ENCODE results near the gene PHTF1.

Gene PHTF1

GRCh38 chr1:113751516-113751915 is 7.8 kb downstream of the PHTF1 start:
- Histone ChIP-seq H4K8ac (ENCODE audit: low read depth, low read length) (no peak overlapping the region), H3K4me3 (ENCODE audit: low read length) (no peak overlapping the region), H2AK5ac (ENCODE audit: low read length) (no peak overlapping the region), H3K23ac (ENCODE audit: low read length) (no peak overlapping the region), H3K18ac (ENCODE audit: low read length) (no peak overlapping the region), H3K36me3 (ENCODE audit: control insufficient read depth, insufficient read depth, low read length) (no peaks in the 10 kb centered on the region), H3K27me3 (ENCODE audit: insufficient read depth, low read length, poor library complexity) (no peaks in the 10 kb centered on the region), H2BK120ac (ENCODE audit: low read depth, low read length) (no peak overlapping the region), H3K4ac (ENCODE audit: low read depth, low read length) (no peak overlapping the region), H3K79me2 (ENCODE audit: control insufficient read depth, insufficient read depth, low read length) (no peaks in the 10 kb centered on the region), H3K56ac (ENCODE audit: low read length) (no peak overlapping the region), H4K5ac (ENCODE audit: low read length) (no peak overlapping the region), H2BK15ac (replicated peaks; ENCODE audit: low read depth) (no peak overlapping the region), H2BK5ac (ENCODE audit: low read length) (no peak overlapping the region), H3K27ac (ENCODE audit: low read depth, low read length) (no peak overlapping the region), H3K4me1 (ENCODE audit: control insufficient read depth, low read depth, low read length) (no peaks in the 10 kb centered on the region), H3K79me1 (ENCODE audit: low read length) (no peaks in the 10 kb centered on the region), H3K9ac (ENCODE audit: low read length) (no peak overlapping the region), H3K4me2 (ENCODE audit: low read length) (no peak overlapping the region)
- WGBS (ENCODE audit: extremely low coverage, insufficient coverage, low lambda C conversion rate), result no CpG with 5 or more reads among the region's 1 CpG
- DNase-seq, result no peak

- no peak overlapping the region for H4K5ac ChIP-seq (ENCODE audit: low read length)
- no peak overlapping the region for H3K9ac ChIP-seq (ENCODE audit: low read length)
- H3K79me1 ChIP-seq (ENCODE audit: low read length), result no peaks in the 10 kb centered on the region
- no peaks in the 10 kb centered on the region for H3K4me1 ChIP-seq (ENCODE audit: control insufficient read depth, low read depth, low read length)
- H3K4me3 ChIP-seq (ENCODE audit: low read length), result no peak overlapping the region
- H2AK5ac ChIP-seq (ENCODE audit: low read length), result no peak overlapping the region
- H2BK5ac ChIP-seq (ENCODE audit: low read length), result no peak overlapping the region
- no peaks in the 10 kb centered on the region for H3K79me2 ChIP-seq (ENCODE audit: control insufficient read depth, insufficient read depth, low read length)
- H3K4ac ChIP-seq (ENCODE audit: low read depth, low read length), result no peak overlapping the region
- H3K27ac ChIP-seq (ENCODE audit: low read depth, low read length), result no peak overlapping the region
- H3K56ac ChIP-seq (ENCODE audit: low read length), result no peak overlapping the region
- no peak overlapping the region for H2BK15ac ChIP-seq (replicated peaks; ENCODE audit: low read depth)
- no peak overlapping the region for H2BK120ac ChIP-seq (ENCODE audit: low read depth, low read length)
- no peak overlapping the region for H3K23ac ChIP-seq (ENCODE audit: low read length)
- H3K18ac ChIP-seq (ENCODE audit: low read length), result no peak overlapping the region
- H3K27me3 ChIP-seq (ENCODE audit: insufficient read depth, low read length, poor library complexity), result no peaks in the 10 kb centered on the region
- no peak overlapping the region for H4K8ac ChIP-seq (ENCODE audit: low read depth, low read length)
- DNase-seq, result no peak
- no peak overlapping the region for H3K4me2 ChIP-seq (ENCODE audit: low read length)
- H3K36me3 ChIP-seq (ENCODE audit: control insufficient read depth, insufficient read depth, low read length), result no peaks in the 10 kb centered on the region
Measured at GRCh38 chr1:113751114-113751513, 8.2 kb downstream of the PHTF1 start.

- no peak overlapping the region for H3K23ac ChIP-seq (ENCODE audit: low read length)
Measured at GRCh38 chr1:113749402-113749801, 9.9 kb downstream of the PHTF1 start.

GRCh38 chr1:113747376-113747775 is 11.9 kb downstream of the PHTF1 start:
- Histone ChIP-seq H3K36me3 (ENCODE audit: control insufficient read depth, insufficient read depth, low read length) (no peaks in the 10 kb centered on the region), H3K56ac (ENCODE audit: low read length) (no peak overlapping the region), H4K8ac (ENCODE audit: low read depth, low read length) (no peak overlapping the region), H3K4me2 (ENCODE audit: low read length) (no peak overlapping the region), H4K5ac (ENCODE audit: low read length) (no peak overlapping the region), H2BK120ac (ENCODE audit: low read depth, low read length) (no peak overlapping the region), H2AK5ac (ENCODE audit: low read length) (no peak overlapping the region), H3K4ac (ENCODE audit: low read depth, low read length) (no peak overlapping the region), H3K9ac (ENCODE audit: low read length) (no peak overlapping the region), H3K23ac (ENCODE audit: low read length) (no peak overlapping the region), H3K79me1 (ENCODE audit: low read length) (peaks cover 2% of the 10 kb centered on the region), H2BK15ac (replicated peaks; ENCODE audit: low read depth) (no peak overlapping the region), H3K27me3 (ENCODE audit: insufficient read depth, low read length, poor library complexity) (no peaks in the 10 kb centered on the region), H3K4me1 (ENCODE audit: control insufficient read depth, low read depth, low read length) (no peaks in the 10 kb centered on the region), H3K18ac (ENCODE audit: low read length) (no peak overlapping the region), H3K79me2 (ENCODE audit: control insufficient read depth, insufficient read depth, low read length) (no peaks in the 10 kb centered on the region), H2BK5ac (ENCODE audit: low read length) (no peak overlapping the region), H3K27ac (ENCODE audit: low read depth, low read length) (no peak overlapping the region), H3K4me3 (ENCODE audit: low read length) (no peak overlapping the region)
- WGBS (ENCODE audit: extremely low coverage, insufficient coverage, low lambda C conversion rate), result 100% methylated on average over 1 of the region's 1 CpG
- no peak for DNase-seq

More at GRCh38 chr1:113749402-113749801, 9.9 kb downstream of the PHTF1 start:
- Histone ChIP-seq H3K9ac (ENCODE audit: low read length) (no peak overlapping the region), H3K27ac (ENCODE audit: low read depth, low read length) (no peak overlapping the region), H4K8ac (ENCODE audit: low read depth, low read length) (no peak overlapping the region), H2BK5ac (ENCODE audit: low read length) (no peak overlapping the region), H3K4me2 (ENCODE audit: low read length) (no peak overlapping the region), H3K79me2 (ENCODE audit: control insufficient read depth, insufficient read depth, low read length) (no peaks in the 10 kb centered on the region), H3K79me1 (ENCODE audit: low read length) (peaks cover 2% of the 10 kb centered on the region), H3K27me3 (ENCODE audit: insufficient read depth, low read length, poor library complexity) (no peaks in the 10 kb centered on the region), H3K4me3 (ENCODE audit: low read length) (no peak overlapping the region), H3K18ac (ENCODE audit: low read length) (no peak overlapping the region), H3K4ac (ENCODE audit: low read depth, low read length) (no peak overlapping the region), H2AK5ac (ENCODE audit: low read length) (no peak overlapping the region), H3K4me1 (ENCODE audit: control insufficient read depth, low read depth, low read length) (no peaks in the 10 kb centered on the region), H3K56ac (ENCODE audit: low read length) (no peak overlapping the region), H2BK120ac (ENCODE audit: low read depth, low read length) (no peak overlapping the region), H3K36me3 (ENCODE audit: control insufficient read depth, insufficient read depth, low read length) (no peaks in the 10 kb centered on the region), H4K5ac (ENCODE audit: low read length) (no peak overlapping the region), H2BK15ac (replicated peaks; ENCODE audit: low read depth) (no peak overlapping the region)
- no CpG with 5 or more reads among the region's 3 CpGs for WGBS (ENCODE audit: extremely low coverage, insufficient coverage, low lambda C conversion rate)
- no peak for DNase-seq

- Histone ChIP-seq H3K36me3 (ENCODE audit: control insufficient read depth, insufficient read depth, low read length) (no peaks in the 10 kb centered on the region), H3K79me1 (ENCODE audit: low read length) (peaks cover 2% of the 10 kb centered on the region), H4K8ac (ENCODE audit: low read depth, low read length) (no peak overlapping the region), H3K4me3 (ENCODE audit: low read length) (no peak overlapping the region), H3K23ac (ENCODE audit: low read length) (no peak overlapping the region), H3K27ac (ENCODE audit: low read depth, low read length) (no peak overlapping the region), H3K4me1 (ENCODE audit: control insufficient read depth, low read depth, low read length) (no peaks in the 10 kb centered on the region), H4K5ac (ENCODE audit: low read length) (no peak overlapping the region), H3K18ac (ENCODE audit: low read length) (no peak overlapping the region), H2AK5ac (ENCODE audit: low read length) (no peak overlapping the region), H3K79me2 (ENCODE audit: control insufficient read depth, insufficient read depth, low read length) (no peaks in the 10 kb centered on the region), H2BK120ac (ENCODE audit: low read depth, low read length) (no peak overlapping the region), H3K56ac (ENCODE audit: low read length) (no peak overlapping the region), H3K4ac (ENCODE audit: low read depth, low read length) (no peak overlapping the region), H2BK5ac (ENCODE audit: low read length) (no peak overlapping the region), H2BK15ac (replicated peaks; ENCODE audit: low read depth) (no peak overlapping the region), H3K27me3 (ENCODE audit: insufficient read depth, low read length, poor library complexity) (no peaks in the 10 kb centered on the region), H3K4me2 (ENCODE audit: low read length) (no peak overlapping the region), H3K9ac (ENCODE audit: low read length) (no peak overlapping the region)
- WGBS (ENCODE audit: extremely low coverage, insufficient coverage, low lambda C conversion rate), result no CpG with 5 or more reads among the region's 3 CpGs
- DNase-seq, result peak; percentile 32
Measured at GRCh38 chr1:113745425-113745824, 13.9 kb downstream of the PHTF1 start.

- H3K79me2 ChIP-seq (ENCODE audit: control insufficient read depth, insufficient read depth, low read length), result no peaks in the 10 kb centered on the region
- H3K4me3 ChIP-seq (ENCODE audit: low read length), result no peak overlapping the region
- no peak overlapping the region for H3K4ac ChIP-seq (ENCODE audit: low read depth, low read length)
- no peak overlapping the region for H3K56ac ChIP-seq (ENCODE audit: low read length)
- no CpG with 5 or more reads among the region's 1 CpG for WGBS (ENCODE audit: extremely low coverage, insufficient coverage, low lambda C conversion rate)
- H3K4me2 ChIP-seq (ENCODE audit: low read length), result no peak overlapping the region
- H3K27me3 ChIP-seq (ENCODE audit: insufficient read depth, low read length, poor library complexity), result no peaks in the 10 kb centered on the region
- H3K18ac ChIP-seq (ENCODE audit: low read length), result no peak overlapping the region
- H3K27ac ChIP-seq (ENCODE audit: low read depth, low read length), result no peak overlapping the region
- no peak overlapping the region for H2BK120ac ChIP-seq (ENCODE audit: low read depth, low read length)
- no peak overlapping the region for H3K9ac ChIP-seq (ENCODE audit: low read length)
- DNase-seq, result no peak
- no peak overlapping the region for H2BK15ac ChIP-seq (replicated peaks; ENCODE audit: low read depth)
- H3K79me1 ChIP-seq (ENCODE audit: low read length), result peaks cover 2% of the 10 kb centered on the region
- no peak overlapping the region for H2BK5ac ChIP-seq (ENCODE audit: low read length)
- H3K23ac ChIP-seq (ENCODE audit: low read length), result no peak overlapping the region
- no peak overlapping the region for H4K8ac ChIP-seq (ENCODE audit: low read depth, low read length)
- no peak overlapping the region for H2AK5ac ChIP-seq (ENCODE audit: low read length)
- H3K36me3 ChIP-seq (ENCODE audit: control insufficient read depth, insufficient read depth, low read length), result no peaks in the 10 kb centered on the region
- no peak overlapping the region for H4K5ac ChIP-seq (ENCODE audit: low read length)
- H3K4me1 ChIP-seq (ENCODE audit: control insufficient read depth, low read depth, low read length), result no peaks in the 10 kb centered on the region
Measured at GRCh38 chr1:113744114-113744513, 15.2 kb downstream of the PHTF1 start.
